ENCODE measurements around the gene TTC34.

GRCh38 chr1:2837823-2838222 lies 36.3 kb upstream of the TTC34 start:
- TF ChIP-seq ZNF274 (IDR thresholded peaks at IDR 0.05; ENCODE audit: insufficient read depth, insufficient read length) (no peak), SMC3 (IDR thresholded peaks at IDR 0.05; ENCODE audit: borderline replicate concordance, low read length) (no peak), CHD1 (IDR thresholded peaks at IDR 0.05; ENCODE audit: low read depth, low read length) (no peak)

All from GM12878 (cell line).